Myocyte (in vitro differentiated cells): ENCODE data around the gene KCNQ2. TPM values are rescaled to one million over a fixed set of nuclear protein-coding genes. Genes with fewer than 3 reads are reported as not detected.

Experiments
- DNase-seq: peaks from one replicate; pipeline ENCODE4 v3.0.0-alpha.2; 2012; ENCODE audit warnings: low read depth
- total RNA-seq: library from RNA; depleted of rRNA; stranded (reverse); fragments of >200 nt; gene quantifications from 2 replicates; pipeline ENCODE4 v1.2.3, GENCODE V29; 2014

The KCNQ2 gene
- total RNA-seq, 1 donor from 2014 or later = not detected

DNA sequence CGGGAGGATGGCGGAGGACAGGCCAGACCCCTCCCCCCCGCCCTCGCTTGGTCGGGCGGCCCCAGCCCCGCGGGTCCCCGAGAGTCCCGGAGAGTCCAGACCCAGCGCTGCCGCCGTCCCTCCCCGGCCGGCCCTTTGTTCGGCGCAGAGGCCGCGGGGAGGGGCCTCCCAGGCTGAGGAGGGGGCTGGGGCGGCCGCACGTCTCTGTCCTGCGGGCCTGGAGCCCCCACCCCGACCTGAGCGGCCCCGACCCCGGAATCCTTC, 806 bp downstream of the KCNQ2 start:
- no peak for DNase-seq

DNA sequence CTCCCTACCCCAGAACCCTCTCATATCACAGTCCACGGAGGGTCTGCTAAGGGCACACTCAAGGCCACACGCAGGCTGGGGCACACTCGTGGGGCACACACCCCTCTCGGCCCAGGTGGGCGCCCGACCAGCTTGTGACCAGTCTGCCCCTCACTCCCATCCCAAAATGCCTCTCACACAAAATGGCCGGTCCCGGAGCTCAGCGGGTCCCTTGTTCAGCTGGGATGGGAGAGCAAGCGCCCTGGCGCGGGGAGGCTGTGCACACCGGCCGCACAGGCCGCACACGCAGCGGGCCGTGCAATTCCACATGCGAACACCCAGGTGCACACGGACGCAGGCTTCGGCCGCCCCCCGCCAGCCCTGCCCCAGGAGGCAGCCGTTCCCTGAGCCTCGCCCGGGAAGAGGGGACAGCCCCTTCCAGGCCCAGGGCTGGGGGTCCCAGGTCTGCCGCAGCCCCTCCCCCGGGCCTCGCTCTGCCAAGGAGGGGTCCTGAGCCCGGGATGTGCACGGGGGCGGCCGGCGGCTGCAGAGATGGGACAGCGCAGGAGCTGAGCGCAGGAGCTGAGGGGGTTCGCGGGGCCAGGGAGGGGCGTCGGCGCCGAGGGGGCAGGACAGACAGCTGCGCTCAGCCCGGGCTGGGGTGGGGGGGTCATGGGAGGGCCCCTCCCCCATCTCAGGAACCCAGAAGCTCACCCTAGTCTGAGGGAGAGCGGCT, 1.3 kb downstream of the KCNQ2 start:
- no peak for DNase-seq

DNA sequence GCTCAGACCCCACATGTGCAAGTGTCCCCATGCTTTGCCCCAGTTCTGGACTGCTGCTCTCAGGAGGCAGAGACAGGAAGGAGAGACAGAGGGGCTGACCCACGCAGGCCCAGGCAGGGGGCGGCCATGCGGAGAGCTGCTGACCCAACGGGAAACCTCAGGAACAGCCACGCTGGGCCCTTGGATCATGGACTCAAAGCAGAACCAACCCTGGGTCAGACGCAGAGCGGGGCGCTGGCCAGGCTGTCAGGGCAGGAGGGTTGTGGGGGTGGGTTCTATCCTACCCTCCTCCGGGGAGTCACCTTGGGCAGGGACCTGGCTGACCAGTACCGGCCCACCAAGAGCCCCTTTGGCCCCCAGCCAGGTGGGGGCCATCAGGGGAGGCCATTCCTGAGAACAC, 2.0 kb downstream of the KCNQ2 start:
- DNase-seq = no peak

DNA sequence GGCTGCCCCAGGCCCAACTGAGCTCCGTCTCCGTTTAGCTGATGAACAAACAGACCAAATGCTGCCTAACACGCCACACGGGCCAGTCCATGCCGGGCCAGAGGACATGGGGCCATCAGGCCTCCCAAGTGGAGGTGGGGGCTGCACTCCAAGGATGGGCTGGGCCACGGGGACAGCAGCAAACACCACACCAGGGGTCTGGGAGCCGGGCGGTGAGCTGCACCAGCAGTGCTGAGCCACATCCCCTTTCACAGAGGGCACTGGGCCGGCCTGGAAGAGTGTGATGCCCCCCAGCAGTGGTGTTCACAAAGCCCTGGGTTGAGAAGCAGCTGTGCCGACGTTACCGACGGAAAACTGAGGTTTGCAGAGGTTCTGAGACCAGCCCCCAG, 2.7 kb downstream of the KCNQ2 start:
- no peak for DNase-seq

DNA sequence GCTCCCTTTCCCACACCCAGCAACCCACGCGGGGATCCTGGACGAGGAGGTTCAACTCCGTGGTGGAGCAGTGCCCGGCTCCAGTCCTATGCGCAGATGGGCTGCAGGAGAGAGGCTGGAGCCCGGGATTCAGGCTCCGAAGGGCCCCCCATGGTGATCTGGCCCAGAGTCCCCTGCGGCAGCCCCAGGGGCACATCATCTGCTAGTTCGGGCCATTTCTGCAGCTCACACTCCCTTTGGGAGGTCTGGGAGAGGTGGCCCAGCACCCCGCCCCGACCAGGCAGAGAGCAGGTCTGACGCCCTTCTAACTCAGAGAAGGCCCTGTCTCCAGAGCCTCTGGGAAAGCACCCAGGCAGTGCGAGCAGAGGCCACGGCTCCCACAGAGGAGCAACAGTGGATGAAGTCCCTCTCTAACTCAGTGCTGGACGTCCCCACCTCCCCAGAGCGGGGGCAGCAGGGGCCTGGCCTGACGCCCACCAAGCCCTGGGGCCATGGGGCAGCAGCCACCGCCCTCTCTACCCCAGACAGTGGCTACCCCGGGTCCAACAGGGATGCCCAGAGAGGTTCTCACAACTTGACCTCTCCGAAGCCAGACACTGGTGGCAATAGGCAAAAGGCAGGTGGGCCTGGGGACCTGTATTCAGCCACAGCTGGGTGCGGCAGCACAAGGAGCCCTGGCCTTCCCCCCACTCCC, 3.3 kb downstream of the KCNQ2 start:
- no peak for DNase-seq

DNA sequence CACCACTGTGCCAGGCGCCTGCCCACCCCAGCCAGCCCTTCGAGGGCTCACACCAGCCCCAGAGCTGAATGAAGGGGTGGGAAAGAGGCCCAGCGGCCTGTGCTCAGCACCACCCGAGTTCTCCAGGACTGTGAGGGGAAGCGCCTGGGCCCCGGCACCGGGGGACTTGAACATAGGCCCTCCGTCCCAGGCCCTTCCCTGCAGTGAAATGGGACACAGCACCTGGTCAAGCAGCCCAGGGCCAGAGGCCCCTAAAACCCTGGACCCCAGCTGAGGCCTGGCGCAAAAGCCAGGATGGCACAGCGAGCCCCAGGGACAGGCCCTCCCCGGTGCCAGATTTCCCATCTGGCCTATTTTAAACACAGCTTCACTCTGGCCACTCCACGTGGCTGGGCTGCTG, 4.0 kb downstream of the KCNQ2 start:
- no peak for DNase-seq

DNA sequence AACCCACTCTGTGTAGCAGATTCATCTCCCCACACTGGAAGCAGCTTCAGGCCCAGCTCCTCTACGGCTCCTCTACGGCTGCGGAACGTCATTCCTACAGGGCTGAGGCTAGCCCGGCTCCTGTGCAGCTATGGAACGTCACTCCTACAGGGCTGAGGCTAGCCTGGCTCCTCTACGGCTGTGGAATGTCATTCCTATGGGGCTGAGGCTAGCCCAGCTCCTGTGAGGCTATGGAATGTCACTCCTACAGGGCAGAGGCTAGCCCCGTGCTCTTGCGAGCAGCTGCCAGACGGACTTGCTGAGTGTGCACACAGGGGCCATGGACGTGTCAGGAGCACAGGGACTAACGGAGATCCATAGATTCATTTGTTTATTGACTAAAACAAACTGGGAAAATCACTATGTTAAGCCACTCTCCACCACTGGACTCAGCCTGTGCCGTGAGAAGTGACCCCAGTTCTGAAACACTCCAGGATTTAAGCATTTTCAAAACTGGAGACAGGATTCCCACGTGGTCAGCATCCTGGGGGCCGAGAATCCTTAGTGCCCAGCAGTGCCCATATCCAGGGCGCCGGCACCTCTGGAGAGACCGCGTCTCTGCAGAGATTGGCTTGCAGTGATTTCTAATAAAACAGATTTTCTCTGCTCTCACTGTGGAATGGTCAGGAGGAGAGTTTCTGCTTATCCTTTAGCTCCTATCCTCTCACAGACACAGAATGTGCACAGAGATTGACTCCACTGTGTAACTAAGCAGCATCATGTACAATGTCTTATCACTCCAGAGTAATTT, 5.0 kb downstream of the KCNQ2 start:
- no peak for DNase-seq

DNA sequence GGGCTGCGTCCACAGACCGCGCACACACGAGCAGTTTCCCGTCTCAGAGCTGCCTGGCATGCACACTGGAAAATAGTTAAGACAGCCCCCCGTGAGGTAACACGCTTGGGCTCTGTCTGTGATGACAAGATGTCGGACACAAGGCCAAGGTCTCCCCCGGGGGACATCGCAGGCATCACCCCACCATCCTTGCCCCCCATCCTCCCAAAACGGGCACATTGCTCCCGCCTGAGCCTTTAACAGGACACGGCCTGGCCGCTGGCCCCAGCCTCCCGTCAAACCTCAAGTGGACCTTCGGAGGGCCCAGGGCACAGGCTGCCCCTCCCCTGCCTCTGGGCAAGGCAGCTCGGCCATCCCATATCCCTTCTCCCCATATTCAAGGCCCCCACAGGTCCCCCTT, 5.6 kb downstream of the KCNQ2 start:
- no peak for DNase-seq

DNA sequence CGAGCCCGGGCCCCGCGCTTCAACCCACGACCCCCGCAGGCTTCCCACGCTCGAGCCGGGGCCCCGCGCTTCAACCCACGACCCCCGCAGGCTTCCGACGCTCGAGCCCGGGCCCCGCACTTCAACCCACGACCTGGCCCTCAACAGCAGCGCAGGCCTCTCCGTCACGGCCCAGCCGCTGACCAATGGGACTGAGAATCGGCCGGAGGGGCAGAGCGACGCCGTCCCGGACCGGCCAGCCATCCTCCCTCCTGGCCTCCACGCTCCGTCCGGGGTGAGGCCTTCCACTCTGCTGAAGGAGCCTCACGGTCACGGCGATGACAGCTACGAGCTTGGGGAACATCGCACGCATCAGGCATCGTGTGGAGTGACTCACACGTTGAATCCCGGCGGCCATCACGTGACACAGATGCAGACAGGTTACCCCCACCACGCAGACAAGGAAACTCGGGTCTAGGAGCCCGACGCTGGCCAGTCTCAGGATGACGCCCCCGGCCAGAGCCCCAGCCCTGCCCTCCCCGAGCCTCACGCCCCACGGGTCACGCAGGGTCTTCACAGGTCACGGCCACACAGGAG, 6.1 kb downstream of the KCNQ2 start:
- DNase-seq = no peak

DNA sequence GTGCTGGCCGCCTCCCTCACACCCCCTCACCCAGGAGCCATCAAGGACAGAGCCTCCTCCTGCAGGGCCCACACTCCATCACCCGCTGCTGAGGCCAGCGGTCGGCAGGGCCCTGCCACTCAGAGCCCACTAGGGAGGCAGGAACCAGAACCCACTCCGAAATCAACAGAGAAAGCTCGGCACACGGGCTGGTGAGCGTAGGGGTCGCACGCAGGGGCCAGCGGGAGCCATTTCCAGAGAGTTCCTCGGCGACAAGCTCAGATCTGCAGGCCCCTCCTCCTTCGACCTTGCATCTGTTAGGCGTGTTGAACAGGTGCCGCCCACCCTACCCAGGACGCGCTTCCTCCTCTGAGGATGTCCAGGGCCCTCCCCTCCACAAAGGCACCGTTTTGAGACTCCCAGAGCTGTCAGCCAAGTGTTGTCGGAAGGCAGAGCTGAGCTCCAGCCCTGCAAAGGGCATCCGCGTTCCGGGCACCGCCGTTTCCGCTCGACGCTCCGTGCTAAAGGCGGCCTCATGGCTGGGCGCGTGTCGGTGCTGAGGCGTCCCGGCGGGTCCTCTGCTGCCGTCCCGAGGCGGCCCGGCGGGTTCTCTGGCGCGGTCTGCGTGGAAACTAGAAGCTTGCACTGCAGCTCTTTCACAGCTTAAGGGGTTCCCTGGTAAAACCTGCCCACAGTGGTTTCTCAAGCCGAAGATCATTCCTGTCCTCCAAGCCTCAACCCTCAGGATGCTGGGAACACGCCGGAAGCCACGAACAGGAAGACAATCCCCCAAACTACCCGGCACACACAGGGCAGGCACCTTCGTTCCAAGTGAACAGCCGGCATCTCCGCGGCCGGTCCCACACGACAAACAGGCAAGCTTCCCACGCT, 6.8 kb downstream of the KCNQ2 start:
- DNase-seq = no peak

DNA sequence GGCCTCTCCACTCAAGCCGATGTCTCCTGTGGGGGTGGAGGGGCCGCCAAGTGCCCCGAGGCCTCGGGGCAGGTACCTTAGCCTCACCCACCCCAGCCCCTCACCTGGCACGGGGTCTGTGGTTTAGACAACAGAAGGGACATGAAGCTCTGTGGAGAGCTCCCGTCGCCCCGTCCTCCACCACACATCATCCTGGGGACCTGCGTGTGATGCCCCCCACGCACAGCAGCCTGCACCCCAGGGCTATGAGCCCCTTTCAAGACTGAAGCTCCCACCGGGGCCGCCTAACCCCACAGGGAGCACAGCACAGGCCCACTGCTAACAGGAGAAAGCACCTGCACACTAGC, 8.2 kb downstream of the KCNQ2 start:
- no peak for DNase-seq

DNA sequence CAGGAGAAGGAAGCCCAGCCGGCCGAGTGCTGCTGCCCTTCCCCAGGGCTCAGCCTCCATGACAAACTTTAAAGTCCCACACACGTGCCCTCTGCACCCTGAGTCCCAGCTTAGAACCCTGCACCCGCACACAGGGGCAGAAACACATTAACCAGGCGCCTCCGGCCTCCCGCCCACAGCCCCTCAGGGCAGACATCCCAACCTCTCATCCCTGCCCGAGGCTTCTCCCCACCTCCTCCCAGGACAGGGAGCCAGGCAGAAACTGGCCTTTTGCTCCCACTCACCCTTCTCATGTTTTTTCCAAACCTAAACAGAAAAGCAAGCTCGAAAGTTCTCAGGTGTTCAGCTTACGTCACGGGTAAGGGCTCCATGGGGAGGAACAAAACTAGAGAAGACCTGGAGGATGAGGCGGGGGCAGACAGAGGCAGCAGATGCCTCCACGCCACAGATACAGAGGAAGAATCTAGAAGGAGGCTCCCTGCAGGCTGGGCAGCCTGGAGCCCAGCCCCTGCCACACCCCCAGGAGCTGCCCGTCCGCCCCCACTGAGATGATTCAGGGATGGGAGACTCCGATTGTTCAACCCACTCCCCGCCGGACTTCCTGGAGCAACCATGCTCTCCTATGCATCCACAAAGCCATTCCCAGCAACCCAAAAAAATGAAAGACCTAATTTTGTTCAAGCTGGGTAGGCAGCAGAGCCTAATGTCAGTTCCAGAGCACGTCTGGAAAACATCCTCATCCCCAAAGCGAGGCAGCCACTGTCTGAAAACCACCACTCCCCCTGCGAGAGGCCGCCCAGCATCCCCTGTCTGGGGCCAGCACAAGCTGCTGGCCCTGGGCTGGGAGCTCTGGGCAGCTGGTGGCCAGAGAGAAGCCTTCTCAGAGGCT, 8.8 kb downstream of the KCNQ2 start:
- DNase-seq = no peak

DNA sequence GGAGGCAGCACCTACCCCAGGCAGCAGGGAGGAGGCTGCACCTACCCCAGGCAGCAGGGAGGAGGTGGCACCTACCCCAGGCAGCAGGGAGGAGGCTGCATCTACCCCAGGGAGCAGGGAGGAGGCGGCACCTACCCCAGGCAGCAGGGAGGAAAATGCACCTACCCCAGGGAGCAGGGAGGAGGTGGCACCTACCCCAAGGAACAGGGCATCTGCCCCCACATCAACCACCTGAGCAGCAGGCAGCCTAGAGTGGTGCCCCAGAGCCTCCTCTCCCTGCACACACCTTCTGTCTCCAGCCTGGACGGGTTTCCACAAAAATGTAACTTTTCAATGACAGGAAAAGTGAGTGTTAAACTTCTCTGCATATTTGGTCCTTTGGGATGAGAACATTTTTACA, 10.2 kb downstream of the KCNQ2 start:
- no peak for DNase-seq

DNA sequence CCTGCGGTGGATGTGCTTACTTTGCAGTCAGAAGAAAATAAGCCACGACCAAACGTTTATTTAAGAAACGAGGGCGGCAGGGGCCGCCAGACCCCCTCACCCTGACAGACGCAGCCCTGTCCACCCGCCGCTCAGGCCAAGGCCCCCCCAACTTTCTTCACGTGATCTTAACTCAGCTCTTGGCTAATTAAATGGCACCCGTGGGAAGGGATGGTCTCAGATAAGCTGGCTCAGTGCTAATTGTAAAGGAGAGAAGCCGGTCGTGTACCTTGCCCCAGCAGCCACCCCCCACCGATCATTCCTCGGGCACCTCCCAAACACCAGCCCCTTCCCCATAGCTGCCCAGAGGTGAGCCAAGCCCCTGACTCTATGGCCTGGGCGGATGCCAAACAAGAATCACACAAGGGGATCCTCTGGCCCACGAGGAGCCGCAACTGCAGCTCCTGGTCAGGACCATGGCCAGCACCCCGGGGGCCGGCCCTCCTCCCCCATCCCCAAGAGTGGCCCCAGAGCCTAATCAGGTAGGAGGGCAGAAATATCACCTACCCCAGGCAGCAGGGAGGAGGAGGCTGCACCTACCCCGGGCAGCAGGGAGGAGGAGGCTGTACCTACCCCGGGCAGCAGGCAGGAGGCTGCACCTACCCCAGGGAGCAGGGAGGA, 11.2 kb downstream of the KCNQ2 start:
- DNase-seq = peak; percentile 29

DNA sequence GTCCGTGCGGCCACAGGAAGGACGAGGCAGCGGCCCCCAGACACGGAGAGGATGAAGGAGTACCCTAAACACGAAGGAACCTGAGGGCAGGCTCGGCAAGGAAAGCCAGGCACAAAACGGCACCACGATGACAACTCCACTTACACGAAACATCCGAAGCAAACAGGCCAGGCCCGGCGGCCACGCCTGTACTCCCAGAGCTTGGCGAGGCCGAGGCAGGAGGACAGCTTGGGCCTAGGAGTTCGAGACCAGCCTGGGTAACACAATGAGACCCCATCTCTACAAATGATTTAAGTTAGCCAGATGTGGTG, 13.4 kb downstream of the KCNQ2 start:
- no peak for DNase-seq

DNA sequence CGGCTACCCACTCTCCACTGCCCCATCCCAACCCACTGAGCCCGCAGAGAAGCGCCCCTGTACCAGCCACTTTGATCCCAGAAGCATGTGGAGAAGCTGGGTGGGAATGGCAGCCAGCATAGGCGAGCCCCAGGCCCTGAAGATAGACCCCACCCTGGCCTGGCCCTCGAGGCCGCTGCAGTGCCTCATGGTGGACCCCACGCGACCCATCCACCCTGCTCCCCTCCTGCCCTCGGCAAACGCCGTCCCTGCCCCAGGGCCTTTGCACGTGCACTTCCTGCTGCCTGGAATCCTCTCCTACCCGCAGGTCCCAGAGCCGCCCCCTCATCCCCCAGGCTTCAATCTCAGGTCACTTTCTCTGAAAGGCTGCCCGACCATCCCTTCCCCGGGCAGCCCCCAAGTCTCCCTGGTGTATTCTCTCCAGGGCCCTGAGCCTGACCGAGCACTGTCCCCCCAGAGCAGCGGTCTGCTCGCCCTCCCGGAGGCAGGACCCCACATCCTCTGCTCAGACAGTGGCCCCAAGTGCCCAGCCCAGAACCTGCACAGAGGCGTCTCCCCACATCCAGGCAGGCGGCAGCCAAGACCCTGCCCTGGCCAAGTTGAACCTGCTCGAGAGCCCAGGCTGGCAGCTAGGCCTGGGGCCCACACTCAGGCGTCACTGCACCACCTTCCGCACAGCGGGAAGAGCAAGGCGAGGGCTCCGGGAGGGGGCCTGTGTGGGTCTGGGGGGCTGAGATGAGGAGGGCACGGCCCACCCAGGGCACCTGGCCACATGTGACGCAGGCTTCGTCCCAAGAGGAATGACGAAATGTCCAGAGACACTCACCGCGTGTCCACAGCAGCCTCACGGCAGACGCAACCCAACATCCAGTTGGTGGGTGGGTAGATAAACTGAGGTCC, 14.0 kb downstream of the KCNQ2 start:
- DNase-seq = no peak

DNA sequence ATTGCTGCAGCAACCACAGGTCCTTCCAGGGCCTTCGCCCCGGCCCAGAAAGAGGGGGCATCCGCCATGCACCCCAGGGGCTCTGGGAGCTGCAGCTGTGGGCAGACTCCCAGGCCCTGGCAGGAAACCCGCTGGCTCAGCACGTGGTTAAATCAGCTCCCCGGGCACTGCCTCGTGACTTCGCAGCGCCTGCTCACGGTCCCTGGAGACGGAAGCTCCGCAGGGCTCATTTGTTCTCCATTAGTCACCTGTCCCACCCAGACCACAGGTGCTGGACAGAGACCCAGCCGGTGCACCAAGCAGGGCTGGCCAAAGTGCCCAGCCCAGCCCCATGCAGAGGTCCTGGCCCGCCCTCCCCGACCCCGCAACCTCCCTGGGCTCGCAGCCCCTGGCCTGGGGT, 14.7 kb downstream of the KCNQ2 start:
- peak; percentile 81 for DNase-seq

DNA sequence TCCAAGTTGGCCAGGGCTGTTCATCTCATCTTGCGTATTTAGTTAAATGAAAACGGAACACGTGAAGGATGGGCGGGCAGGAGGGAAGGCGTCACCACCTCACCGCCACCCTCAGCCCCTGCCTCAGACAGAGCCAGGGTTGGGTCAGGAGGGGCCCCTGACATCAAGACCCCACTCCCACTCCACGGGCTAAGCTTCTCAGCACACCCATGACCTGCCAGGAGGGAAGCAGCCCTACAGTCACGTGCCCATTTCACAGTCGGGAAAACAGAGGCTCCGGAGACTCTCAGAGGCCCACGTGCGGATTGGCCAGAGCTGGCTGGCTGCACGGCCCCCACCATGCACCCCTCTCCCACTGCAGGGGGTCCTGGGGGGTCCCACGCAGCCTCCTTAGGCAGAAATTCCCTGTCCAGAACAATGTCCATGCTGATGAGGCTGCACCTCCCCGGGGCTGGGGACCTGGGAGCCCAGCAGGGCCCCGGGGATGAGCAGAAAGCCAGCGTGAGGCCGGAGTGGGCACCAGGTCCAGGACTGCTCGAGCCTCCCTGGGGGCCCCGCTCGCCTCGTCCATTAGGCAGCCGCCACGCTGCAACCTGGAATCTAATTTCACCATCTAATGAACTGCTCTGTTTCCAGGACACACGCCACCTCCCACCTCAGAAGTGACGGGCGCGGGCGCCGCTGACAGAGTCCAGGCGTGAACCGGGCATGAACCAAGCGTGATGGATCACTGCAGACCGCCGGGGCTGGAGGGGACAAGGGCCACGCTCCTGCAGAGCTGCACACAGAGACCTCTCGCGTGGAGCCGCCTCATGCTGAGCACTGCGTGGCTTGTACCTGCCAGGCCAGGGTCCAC, 15.8 kb downstream of the KCNQ2 start:
- no peak for DNase-seq
